ENCODE results near the gene RHEB.

DNA sequence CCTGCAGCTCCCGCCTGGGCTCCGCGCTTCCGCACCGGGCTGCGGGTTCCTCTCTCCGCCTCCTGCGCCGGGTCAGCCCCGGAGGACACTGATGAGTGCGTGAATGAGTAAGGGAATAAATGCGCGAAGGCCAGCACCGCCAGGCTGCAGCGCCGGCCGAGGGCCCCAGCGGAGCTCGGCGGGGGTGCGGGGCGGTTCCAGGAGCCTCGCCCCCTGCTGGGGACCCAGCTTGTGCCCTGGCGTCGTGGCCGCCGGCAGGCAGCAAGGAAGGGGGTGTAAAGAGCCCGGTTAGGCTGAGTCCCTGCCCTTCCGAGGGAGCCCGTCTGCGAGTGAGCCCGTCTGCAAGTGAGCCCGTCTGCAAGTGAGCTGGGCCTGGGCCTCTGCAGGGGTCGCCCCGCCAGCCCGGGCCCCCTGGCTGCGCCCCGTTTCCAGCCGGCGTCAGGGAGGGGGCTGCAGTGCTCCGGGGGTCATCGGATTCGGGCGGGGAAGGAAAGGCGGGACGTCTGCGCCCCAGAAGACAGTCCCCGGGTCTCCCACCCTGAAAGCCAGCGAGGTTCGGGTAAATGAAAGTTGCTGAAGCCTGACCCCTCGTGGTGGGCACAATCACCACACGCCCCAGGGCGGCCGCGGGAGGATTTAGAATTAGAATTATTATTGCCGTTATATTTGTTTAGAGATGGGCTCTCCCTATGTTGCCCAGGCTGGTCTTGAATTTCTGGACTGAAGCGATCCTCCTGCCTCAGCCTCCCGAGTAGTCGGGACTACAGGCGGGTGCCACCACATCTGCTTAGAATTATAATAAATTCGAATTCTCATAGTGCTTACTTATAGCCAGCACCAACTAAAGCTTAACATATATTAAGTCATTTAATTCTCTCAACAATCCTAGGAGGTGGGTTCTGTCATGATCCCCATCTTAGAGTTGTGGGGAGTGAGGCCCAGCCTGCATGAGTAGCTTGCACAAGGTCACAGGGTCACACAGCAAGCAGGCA is 71.1 kb downstream of the RHEB start:
- TF ChIP-seq EP300 (IDR thresholded peaks at IDR 0.05) (no peak), POLR2A (IDR thresholded peaks at IDR 0.05) (no peak)
- TF ChIP-seq, protein P1, sequence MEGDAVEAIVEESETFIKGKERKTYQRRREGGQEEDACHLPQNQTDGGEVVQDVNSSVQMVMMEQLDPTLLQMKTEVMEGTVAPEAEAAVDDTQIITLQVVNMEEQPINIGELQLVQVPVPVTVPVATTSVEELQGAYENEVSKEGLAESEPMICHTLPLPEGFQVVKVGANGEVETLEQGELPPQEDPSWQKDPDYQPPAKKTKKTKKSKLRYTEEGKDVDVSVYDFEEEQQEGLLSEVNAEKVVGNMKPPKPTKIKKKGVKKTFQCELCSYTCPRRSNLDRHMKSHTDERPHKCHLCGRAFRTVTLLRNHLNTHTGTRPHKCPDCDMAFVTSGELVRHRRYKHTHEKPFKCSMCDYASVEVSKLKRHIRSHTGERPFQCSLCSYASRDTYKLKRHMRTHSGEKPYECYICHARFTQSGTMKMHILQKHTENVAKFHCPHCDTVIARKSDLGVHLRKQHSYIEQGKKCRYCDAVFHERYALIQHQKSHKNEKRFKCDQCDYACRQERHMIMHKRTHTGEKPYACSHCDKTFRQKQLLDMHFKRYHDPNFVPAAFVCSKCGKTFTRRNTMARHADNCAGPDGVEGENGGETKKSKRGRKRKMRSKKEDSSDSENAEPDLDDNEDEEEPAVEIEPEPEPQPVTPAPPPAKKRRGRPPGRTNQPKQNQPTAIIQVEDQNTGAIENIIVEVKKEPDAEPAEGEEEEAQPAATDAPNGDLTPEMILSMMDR (IDR thresholded peaks at IDR 0.05): peak in 5 of 7 experiments; percentile 68 to 84 (median 79)

Data from stomach (tissue), 4 donors.